HG02840 (cell line): ENCODE measurements around the gene MYOCOS.

ENCODE experiments used
- ATAC-seq: cut with Tn5 transposase; IDR thresholded peaks from one replicate; pipeline ENCODE4 v1.9.1; 2021; ENCODE audit warnings: mild to moderate bottlenecking, moderate library complexity, moderate number of reproducible peaks; ENCODE audit not compliant: unreplicated experiment, low FRiP score

MYOCOS gene

DNA sequence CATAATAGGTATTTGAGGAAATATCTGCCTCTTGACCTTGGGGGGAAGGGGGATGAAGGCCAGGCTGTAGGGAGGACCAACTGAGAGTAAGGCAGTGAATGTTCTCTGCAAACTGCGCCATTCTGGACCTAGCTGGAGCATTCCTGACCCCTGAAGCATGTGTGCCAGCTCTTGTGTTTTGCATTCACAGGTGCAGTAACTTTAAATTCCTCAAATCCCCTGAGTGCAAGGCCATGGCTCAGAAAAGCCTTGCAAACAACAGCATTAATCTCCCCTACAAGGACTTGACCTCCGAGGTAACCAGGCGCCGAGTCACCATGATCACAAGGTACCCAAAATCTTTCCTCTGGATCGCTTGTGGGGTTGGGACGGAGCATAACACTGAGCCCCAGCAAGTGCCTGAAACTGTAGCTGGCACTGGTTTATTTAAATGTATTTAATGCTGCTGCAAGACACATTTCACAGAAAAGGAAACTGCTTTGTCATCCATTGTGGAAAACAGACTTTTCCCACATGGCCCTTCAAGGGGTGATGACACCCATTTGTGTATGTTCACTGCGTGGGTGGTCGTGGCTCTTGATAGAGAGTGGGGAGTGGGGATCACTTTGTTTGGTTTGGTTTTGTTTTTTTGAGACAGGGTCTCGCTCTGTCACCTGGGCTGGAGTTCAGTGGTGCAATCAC lies 1.7 kb downstream of the MYOCOS start:
- no peak for ATAC-seq

DNA sequence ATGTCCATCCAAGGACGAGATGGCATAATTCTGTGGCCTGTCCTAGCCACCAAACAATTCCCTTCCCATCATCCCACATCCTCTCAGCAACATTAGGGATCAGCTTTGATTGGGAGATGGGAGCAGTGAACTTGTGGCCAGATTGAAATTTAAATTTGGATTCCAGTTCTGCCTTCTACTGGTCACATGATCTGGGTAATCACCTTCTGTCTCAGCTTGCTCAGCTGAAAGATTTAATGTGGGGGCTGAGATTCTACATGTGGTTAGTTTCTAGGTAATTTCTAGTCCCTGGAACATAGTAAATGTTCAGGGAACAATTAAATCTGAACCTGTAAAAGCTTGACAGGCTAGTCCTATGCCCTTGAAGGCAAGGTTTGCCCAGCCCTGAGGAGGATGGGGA lies 3.2 kb downstream of the MYOCOS start:
- no peak for ATAC-seq

DNA sequence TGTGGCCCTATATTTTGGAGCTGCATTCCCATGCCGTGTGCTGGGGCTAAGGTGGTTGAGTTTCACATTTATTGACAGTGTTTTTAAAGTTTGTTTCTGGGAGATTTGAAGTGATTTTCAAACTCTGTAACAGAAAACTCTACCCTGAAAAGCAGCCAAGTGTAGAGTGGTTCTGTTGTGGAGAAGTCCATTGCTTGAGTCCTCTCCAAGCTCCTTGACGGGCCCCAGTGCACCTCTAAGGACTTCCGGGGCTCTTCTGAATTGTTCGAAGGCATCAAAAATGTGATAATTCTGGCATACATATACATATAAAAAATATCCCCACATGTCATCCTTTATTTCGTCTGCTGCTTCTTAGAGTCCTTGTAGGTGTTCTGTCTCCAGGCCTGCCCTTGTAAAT lies 5.0 kb downstream of the MYOCOS start:
- ATAC-seq, result no peak

GRCh38 chr1:171628225-171628624 lies 6.2 kb downstream of the MYOCOS start:
- no peak for ATAC-seq

GRCh38 chr1:171635661-171636060 lies 13.6 kb downstream of the MYOCOS start:
- ATAC-seq, result no peak

DNA sequence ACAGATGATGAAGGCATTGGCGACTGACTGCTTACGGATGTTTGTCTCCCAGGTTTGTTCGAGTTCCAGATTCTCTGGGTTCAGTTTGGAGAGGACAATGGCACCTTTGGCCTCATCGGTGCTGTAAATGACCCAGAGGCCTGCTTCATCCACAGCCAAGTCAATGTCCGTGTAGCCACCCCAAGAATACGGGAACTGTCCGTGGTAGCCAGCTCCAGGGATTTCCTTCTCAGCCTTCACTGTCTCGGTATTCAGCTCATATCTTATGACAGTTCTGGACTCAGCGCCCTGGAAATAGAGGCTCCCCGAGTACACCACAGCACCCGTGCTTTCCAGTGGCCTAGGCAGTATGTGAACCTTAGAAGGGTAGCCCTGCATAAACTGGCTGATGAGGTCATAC lies 14.1 kb downstream of the MYOCOS start:
- ATAC-seq, result no peak

- ATAC-seq, result no peak
Measured at GRCh38 chr1:171637928-171638576, 16.0 kb downstream of the MYOCOS start.

DNA sequence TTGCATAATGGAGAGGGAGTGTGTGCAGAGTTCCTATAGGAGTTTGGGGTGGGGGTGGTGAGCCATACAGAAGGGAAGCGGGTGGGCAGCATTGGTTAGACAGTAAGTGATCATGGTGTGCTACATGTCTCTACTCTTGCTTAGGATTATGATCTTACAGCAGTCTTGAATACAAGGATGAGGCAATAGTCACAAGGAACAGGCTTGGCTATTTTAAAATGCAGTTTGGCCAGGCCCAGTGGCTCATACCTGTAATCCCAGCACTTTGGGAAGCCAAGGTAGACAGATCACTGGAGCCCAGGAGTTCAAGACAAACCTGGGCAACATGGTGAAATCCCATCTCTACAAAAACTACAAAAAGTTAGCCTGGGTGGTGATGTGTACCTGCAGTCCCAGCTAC lies 18.2 kb downstream of the MYOCOS start:
- ATAC-seq, result no peak

GRCh38 chr1:171641076-171641864 lies 19.2 kb downstream of the MYOCOS start:
- no peak for ATAC-seq

DNA sequence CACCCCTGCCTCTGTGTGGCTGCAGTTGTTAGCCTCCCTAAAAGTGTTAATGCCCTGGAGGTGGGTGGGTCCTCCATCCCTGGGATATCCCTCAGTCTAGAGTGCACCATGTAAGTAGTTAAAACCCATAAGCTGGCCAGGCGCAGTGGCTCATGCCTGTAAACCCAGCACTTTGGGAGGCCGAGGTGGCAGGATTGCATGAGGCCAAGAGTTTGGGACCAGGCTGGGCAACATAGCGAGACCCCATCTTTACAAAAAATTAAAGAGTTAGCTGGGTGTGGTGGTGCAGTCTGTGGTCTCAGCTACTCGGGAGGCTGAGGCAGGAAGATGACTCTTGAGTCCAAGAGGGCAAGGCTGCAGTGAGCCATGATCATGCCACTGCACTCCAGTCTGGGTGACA lies 20.2 kb downstream of the MYOCOS start:
- ATAC-seq, result no peak

- no peak for ATAC-seq
Measured at GRCh38 chr1:171643156-171643555, 21.1 kb downstream of the MYOCOS start.

DNA sequence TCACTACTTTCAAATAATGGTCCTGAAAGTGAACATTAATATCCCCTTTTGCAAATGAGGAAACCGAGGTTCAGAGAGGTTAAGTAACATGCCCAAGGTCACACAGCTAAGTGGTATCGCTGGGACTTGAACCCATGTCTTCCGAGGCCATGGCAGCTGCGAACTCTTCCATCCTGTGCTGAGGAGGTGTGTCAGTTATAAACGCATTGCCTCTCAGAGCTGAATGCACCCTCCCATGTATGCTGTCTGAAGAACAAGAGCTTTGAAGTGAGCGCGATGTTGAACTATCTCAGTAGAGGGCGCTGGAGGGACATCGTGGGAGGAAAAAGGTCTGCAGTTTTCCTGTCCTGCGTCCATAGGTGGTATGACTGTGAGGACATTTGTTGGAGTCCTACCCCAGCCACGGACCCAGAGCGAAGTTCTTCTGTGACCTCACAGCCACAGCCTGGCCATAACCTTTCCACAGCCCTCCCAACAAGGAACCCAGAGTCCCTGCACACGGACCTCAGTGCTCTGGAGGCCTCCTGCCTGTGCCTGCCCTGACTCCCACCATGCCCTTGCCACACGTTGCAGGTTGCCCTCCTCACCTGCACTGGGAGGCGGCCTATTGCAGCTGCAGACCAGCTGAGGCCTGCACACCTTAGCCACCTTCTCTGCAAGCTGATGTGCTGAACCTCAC lies 22.9 kb downstream of the MYOCOS start:
- no peak for ATAC-seq

- ATAC-seq, result no peak
Measured at GRCh38 chr1:171645553-171646248, 23.7 kb downstream of the MYOCOS start.

- ATAC-seq, result no peak
Measured at GRCh38 chr1:171646249-171646560, 24.2 kb downstream of the MYOCOS start.

DNA sequence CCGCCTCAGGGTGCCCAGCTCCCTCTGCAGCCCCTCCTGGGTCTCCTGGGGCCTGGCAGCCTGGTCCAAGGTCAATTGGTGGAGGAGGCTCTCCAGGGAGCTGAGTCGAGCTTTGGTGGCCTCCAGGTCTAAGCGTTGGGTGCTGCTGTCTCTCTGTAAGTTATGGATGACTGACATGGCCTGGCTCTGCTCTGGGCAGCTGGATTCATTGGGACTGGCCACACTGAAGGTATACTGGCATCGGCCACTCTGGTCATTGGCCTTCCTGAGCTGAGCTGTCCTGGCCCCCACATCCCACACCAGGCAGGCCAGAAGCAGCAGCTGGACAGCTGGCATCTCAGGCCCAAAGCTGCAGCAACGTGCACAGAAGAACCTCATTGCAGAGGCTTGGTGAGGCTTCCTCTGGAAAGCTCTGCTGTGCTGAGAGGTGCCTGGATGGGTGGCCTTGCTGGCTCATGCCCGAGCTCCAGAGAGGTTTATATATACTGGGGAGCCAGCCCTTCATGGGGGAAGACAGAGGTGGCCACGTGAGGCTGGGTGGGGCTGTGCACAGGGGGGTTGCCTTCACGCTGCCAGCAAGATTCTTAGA lies 30.3 kb downstream of the MYOCOS start, which contains the start of gene MYOC:
MYOC (minus strand) TSS at position 455 of the 589 bp plus-strand sequence; CDS start at position 378, 77 bp downstream.
- ATAC-seq, result no peak

DNA sequence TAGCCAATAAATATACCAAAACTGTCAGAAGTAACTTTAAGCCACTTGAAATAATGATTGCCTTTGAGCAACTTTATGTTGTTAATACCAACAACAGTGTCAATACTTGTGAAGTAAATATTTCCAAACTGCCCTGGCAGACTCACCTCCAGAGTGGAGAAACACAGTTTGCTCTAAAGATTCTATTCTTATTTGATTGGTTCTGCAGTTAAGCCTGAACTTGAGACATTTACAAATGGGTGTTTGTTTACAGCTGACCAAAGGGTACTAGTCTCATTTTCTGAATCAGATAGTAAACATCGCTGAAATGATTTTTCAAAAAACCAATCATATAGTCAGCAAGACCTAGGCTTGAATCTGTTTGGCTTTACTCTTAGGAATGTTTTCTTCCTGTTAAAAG lies 31.8 kb downstream of the MYOCOS start:
- ATAC-seq, result no peak

DNA sequence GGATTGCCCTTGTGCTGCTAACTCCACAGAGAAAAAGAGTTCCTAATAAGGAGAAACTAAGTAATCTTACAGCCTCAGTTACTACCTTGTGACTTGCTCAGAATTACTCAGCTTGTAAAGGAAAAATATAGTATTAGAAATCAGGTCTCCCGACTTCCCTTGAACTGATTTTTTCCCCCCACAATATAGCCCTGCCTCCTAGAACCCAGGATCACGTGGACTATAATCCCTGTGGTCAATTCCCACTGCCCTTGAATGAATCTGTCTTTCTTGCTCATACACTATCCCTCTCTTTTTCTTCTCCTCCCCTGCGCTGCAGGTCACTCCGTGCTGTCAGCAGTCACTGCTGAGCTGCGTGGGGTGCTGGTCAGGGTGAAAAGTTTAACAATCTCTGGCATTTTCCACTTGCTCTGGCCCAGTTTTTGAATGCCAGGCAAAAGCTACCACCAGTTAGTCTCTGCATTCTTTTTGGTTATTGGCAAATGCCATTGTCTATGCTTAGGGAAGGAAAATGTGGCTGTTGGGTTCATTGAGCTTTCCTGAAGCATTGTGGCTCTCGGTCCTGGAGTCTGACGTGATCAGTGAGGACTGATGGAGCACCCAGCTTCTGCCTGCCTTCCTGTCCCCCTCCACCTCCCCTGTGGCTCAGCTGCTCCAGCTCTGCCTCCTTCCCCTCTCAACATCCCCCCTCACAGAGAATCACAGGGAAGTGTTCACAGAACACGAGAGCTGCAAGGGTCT lies 32.3 kb downstream of the MYOCOS start:
- ATAC-seq, result no peak

GRCh38 chr1:171654942-171655745 lies 33.1 kb downstream of the MYOCOS start:
- no peak for ATAC-seq

GRCh38 chr1:171655746-171656116 lies 33.7 kb downstream of the MYOCOS start:
- ATAC-seq, result no peak
